Stimulated activated CD8-positive, alpha-beta memory T cell treated with anti-CD3 and anti-CD28 coated beads, Interleukin-7, amount 100 ng/mL, for 24 hours (primary cell): Measurements from ENCODE around the gene SLC45A1.
"Not testable (repeated sequence)": the region's sequence is repeated elsewhere in the genome, so short reads cannot be mapped to it uniquely, and the experiment has no call there.

ENCODE experiments used
- DNase-seq: peaks from one replicate; pipeline ENCODE4 v3.0.0-alpha.2; 2020; ENCODE audit warnings: low read depth

Gene SLC45A1

DNA sequence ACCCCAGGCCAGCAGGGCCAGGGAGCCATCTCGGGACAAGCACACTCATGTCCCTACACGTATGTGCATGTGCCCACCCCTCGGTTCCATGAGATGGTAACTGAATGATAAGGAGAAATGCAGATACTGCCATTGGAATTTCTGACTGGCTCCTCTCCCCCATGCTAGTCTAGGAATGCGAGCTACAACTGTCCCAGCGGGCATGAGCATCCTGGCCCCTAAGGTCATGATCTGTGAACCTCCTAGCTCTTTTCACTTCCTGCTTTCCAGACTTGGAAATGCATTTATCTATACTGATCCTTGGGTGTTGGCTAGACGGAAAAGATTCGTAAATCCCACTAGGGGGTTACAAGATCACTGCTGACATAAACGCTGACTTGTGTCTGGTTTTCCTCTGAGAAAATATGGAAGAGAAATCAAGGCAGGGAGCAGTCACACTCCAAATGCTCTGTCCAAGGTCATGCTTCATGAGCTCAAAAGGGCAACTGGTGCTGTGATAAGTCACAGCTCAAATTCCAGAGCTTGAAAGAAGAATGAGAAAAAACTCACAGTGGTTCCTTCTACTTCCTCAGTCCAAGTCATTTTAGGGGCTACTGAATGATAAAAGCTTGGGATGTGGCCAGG, 49.8 kb downstream of the SLC45A1 start:
- DNase-seq: no peak

DNA sequence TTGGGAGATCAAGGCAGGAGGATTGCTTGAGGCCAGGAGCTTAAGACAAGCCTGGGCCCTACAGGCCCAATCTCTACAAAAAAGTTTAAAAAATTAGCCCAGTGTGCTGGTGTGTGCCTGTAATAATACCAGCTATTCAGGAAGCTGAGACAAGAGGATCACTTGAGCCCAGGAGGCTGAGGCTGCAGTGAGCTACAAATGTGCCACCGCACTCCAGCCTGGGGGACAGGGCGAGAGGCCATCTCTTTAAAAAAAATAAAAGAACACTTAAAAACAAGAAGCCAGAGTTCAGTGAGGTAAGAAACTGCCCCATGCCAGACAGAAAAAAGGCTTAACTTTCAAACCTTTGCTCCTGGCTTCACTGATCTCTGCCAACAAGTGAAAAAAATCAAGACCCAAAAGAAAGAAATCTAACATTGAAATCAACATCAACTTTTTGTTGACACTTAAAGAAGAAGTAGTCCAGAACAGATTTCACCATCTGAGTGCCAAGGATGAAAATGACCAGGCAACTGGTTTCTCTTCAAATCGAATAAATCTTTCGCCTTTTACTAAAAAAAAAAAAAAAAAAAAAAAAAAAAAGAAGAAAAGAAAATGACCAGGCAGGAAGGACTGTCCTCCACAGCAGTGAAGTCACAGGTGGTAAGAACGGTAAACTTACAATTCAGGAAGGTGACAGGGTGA, 51.2 kb downstream of the SLC45A1 start:
- no peak for DNase-seq

DNA sequence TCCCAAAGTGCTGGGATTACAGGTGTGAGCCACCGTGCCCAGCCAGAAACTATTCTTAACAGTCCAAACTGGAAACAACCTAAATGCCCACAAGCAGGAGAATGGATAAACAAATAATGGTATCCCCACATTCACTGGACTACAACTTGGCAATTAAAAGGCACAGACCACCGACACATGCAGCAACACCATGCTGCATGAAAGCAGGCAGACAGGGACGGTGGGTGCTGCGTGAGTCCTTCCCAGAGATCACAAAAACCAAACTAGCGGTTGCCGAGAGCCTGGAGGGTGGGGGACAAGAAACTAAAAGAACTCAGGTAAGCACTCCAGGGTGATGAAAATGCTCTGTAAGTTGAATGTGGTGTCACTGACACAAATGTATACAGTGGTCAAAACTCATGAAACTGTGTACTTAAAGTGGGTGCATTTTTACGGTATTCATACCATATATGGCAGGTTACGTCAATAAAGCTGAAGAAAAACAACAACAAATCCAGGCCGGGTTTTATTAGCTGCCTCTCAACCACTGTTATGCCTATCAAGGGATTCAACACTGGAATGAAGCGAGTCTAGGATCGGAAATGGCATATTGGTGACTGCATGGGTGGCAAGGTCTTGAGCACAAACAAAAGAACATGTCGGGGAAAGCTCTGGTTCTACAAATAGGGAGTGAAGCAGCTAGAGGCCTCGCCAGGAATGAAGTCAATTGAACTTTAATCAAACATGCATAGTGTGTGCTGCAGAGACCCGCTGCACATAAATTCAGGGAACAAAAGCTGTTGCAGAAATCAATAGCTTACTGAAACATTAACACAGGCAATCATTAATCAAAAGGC, 52.4 kb downstream of the SLC45A1 start:
- DNase-seq: no peak

DNA sequence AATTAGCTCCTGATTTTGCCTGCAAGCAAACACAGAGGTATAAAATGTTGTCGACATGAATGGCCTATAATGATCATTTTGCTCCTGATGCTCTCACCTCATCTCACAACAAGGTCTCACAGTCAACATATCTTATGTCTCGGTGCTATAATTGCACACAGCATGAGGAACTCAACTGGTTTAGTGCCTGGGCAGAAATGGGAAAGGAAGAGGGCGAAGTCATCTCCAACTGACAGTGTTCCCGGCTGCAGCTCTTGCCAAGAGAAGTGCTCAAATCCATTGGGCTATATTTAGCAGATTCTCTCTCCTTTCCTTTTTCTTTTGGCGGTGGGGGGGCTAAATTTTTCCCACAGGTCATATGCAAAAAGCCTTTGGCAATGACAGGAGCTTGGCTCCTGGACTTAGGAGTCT, 53.0 kb downstream of the SLC45A1 start:
- no peak for DNase-seq

DNA sequence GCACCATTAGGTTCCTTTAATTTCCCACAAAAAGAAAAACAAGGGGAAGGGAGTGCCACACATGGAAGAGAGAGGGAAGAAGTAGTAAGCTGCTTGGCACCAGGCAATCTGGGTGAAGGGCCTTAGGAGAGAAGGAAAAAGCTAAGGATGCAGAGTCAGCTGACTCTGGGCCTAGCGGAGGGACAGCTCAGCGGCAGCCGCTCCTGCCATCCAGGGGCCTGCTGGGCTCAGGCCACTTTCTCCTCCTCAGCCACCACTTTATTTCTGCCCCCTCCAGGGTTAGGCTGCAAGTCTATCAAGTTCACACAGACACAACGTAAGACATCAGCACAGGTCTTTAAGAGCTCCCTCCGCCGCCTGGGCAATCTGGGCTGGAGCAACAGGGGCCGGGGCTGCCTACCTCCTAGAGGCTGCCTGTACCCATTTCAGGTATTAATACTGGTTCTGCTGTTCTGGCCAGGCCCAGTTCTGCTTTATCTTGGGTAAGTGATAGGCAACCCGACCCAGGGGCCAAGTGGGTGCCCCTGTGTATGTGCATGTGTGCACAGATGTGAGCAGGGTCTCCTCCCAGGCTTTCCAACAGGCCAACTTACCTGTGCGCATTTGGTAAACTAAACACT, 53.6 kb downstream of the SLC45A1 start:
- DNase-seq: no peak

DNA sequence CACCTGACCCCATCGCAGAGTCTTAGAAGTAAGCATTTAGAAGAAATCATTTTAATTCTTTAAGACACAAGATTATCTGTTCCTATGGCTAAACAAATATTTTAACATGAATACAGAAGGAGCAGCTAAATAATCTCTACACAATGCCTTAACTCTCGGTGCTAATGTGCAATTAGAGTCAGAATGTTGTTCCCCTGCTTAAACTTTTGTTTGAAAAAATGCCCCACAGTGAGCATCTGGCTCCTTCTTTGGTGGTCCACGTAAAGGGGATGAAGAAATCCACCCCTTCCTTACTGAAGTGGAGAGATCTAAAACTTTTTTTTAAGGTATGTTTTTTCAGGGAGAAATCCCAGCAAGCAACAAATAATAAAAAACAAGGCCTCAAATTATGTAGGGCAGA, 55.2 kb downstream of the SLC45A1 start:
- DNase-seq: no peak

DNA sequence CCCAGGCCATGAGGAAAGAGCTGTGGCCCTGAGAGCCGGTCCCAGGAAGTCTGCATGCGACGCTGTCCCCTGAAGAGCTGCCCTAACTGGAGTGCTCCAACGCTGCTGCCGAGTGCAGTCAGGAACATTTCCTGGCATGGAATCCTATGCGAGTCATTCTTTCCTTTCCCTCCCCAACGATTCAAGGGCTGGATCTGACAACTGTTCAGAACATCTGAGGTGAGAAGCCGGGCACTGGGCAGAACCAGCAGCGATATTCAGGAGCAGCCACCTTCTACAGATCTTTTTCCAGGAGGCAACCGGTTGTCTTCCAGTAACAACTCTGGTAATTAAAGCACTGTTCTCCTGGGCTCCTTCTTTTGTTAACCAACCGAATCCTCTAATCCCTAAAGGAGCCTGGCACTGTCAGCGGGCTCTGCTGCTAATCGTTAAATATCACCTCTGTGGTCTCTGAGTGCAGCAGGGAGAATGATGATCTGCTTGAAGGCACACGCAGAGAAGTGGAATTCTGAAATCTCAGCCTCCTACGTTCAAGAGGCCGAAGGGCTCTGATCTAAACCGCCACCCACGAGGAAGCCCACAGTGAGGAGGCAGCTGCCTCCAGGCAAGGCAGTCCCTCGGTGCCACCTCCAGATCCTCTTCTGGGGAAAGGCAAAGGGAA, 55.8 kb downstream of the SLC45A1 start:
- no peak for DNase-seq

DNA sequence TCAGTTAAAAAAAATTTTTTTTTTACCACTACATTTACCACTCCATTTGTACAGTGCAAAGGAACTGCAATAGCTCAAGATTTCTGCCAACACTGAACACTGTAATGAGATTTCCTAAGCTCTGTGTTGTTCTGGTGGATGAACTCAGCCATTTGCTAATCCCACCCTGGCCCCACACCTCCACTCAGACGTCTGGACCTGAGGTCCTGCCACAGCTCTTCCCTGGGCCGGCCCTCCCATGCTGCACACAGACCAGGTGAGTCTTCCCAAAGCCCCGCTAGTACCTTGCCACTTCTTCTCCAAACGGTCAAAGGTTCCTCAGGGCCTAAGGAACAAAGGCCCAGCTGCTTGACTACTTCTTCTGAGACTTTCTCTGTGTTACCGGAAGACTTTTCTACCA, 56.4 kb downstream of the SLC45A1 start:
- DNase-seq: no peak

DNA sequence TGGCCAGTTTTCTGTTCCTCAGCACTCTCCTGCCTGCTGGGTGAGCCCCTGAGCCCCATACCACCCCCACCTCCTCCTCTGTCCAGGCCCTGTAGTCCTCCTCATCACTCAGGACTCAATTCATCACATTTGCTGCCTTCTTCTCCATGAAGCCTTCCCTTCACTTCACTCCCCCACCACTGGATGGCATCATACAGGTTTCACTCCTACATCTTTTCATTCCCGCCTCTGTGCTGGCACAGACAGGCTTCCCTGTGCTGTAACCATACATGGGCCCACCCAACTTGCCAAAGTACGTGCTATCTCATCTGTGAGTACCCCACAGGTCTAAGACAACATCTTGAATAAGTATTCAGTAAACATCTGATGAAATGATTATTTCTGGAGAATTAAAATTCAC, 56.9 kb downstream of the SLC45A1 start:
- DNase-seq: no peak

DNA sequence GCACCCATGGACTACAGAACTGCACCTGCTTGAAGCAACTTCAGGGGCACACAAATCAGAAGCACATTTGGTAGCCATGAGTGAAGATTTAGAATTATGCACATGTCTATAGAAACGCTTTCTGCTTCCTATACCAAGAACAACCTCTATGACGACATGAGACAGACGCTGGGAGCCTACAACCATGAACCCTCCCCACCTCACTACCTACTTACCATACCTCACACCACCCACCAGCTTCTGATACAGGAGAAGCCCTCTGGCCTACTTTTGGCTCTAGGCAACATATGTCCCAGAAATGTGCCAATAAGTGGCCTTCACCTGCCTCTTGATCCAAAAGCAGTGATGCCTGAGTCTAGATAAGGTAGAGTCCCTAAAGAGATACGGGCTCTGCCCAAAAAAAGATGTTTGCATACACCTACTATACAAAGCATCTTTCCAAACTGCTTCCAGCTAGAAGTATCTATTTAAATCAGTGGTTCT, 58.5 kb downstream of the SLC45A1 start:
- no peak for DNase-seq

DNA sequence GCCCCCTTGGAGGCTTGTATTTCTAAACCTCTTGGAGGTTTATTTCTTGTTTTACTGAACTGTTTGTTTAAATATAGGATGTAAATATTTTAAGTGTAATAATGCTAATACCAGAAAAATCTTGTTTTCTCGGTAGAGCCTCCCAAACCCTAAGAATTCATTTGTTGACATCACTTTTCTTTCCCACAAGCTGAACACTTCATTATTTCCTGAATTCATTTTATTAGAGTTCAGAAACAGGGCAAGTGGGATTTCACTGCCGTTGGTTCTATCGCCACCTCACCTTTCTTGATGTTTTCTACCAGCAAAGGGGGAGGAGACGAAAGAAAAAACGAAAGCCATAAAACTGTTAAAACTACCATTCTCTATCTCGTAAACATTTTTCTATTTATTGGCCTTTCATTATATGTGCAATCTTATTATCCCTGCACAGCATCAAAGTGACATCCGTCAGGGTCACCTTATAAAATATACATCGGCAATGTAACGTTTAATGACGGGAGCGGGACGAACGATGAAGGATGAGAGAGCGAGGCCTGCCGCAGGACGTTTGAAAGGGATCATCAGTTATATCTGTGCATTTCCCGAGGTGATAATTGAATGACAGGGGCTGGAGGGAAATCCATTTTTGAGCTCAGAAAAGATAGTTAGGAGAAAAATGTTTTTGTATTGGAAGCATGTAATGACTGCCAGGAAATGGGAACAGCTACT, 59.5 kb downstream of the SLC45A1 start:
- no peak for DNase-seq

DNA sequence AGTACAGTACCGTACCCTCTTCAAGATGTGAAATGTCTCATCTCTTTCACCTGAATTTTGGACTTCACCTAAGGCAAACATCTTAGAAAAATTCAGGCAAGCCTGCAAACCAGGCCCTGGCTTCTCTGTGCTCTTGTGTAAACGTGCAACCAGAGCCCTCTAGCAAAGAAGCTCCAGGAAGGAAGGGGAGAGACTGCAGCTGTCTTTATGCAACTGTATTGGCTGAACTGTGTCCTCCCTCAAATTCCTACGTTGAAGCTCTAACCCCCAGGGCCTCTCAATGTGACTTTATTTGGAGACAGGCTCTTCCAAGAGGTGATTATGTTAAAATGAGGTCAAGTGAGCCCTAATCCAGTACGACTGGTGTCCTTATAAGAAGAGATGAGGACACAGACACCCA, 60.3 kb downstream of the SLC45A1 start:
- no peak for DNase-seq

DNA sequence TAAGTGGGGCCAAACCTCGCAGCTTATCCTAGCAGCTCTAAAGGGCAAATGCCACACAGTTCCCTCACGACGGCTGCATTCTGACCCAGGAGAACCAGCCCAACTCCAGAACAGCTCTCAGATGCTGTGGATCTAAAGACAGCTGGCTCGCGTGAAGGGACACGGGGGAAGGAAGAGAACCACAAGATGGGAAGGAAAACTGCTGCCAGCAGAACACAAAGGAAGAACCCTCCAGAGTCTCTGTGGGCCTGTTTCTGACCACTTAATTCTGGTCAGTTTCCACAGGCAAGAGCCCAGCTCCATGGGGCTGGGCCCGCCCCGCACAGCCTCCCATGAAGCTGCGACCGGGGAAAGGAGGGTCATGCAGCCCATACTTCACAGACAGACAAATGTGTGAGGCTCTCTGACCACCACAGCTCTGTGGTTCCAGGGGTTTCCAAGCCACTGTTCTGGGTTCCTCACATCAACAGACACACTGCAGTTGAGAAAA, 61.1 kb downstream of the SLC45A1 start:
- DNase-seq: no peak

DNA sequence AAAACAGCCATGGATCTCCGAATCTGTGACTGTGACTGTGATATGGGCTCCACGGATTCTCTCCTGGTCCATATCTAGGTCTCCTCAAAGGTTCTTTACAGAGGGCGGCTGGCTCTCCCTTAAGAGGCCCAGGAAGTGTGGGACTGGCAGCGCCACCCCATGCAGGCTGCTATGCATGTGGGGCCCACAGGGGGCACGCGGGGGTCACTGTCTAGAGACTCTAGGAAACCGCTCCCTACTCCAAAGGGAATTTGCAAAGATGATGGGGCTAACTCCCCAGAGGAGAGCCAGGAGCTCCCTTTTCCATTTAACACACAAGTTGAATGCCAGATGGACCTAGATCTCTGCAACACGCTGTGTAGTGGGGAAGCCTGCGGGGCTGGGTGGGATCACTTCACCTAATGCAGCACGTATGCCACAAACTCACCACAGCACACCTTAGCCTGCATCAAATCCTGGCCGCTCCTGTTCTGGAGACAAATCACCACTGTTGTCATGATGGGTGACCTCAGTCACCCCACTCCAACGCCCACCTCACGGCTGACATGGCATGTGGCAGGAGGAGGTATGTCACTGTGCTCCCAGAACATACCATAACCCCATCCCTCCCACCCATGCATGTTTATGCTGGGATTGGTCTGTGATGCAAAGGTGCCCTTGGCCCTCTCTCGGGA, 61.7 kb downstream of the SLC45A1 start:
- no peak for DNase-seq

DNA sequence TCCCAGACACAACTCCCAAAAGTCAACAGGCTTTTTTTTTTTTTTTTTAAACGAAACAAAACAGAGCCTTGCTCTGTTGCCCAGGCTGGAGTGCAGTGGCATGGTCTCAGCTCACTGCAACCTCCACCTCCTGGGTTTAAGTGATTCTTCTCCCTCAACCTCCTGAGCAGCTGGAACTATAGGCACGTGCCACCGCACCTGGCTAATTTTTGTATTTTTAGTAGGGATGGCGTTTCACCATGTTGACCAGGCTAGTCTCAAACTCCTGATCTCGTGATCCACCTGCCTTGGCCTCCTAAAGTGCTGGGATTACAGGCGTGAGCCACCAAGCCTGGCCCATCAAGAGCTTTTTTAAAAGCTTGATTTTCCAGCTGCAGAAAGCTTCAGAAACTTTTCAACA, 62.4 kb downstream of the SLC45A1 start:
- not testable (repeated sequence) for DNase-seq

DNA sequence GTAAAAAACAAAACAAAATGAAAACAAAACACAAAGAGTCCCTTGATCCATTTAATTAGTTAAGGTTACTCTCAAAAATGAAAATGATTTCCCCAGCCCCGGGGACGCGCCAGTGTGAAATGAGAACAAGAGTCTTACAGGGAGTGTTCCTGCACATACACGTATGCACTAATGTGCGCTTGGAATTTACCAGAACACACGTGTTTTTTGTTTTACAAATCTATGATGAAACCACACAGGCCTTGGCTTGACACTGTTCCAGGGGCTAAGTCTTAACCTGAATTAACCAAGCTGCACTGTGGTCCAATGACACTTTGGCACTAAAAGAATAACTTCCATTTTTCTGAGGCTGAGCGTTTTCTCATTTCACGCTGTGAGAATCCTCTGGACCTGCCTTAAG, 63.7 kb downstream of the SLC45A1 start:
- no peak for DNase-seq

DNA sequence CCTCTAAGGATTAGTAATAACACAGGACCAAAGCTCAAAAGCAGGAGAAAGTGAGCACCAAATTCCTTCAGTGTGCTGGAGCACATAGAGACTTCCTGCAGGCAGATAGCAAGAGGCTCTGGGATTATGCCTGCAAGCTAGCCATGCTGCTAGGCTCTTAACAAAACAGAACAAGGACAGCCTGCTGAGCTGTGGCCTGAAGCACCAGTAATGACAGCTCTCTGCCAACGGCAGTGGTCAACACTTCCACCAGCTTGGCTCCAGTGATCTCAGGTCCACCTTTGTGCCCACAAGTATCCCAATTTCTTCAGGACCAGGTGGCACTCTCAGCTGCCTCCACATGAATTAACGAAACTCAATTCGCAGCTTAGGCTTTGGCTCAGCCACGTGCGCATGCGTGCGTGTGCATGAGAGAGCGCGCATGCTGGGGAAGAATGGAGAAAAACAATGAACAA, 64.2 kb downstream of the SLC45A1 start:
- DNase-seq: no peak

DNA sequence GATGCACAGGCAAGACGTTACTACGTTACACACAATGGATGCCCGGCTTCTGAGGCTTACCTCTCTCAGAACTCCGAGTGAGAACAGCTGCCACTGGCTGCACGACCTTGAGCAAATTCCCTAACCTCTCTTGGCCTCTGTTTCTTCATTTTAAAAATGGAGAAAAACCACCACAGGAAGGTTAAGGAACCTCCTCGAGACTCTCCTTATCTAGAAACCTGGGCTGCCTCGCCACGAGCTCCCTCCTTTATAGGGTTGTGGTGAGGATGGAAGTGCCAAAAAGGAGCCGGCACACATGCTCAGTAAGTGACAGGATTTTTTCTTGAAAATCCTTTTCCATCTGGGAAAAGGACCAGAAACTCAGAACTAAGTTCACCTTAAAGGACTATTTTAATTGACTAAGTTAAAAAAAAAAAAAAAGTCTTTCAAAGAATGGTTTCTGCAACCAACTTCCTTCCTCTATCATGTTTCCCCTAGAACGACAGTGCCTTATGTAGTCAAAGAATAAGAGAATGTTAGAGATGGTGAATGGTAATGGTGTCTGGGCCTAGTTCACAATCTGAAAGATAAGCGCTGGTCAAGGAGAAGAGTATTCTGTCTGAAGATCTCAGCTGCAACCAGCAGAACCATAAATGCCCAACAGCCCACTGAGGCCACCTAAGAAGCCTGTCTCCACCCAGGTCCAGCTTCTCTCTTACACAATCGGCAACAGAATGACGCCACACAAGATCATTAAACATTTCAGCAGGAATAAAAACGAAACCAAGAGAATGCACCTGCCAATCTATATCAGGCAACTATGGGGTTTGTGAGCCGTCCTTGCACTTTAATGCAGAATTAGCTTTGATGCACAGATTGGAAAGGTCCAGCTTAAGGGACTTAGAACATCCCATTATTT, 64.9 kb downstream of the SLC45A1 start:
- no peak for DNase-seq

DNA sequence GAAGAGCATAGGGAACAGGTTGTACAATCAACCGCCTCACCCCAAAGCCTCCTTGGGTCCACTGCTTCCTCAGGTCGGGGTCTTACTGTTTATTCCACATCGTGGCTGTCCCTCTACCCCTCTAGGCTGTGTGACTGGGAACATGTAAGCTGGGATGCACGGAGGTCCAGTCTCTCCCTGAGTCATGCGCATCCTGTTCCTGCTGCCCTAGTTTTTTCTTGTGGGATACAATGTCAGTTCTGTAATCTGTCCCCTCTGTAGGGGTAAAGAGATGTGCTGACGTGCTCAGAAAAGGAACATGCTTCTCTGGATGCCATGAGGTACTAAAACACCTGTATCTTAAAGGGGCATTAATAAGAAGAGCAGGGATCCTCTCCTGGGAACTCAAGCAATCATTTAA, 66.2 kb downstream of the SLC45A1 start:
- DNase-seq: no peak

DNA sequence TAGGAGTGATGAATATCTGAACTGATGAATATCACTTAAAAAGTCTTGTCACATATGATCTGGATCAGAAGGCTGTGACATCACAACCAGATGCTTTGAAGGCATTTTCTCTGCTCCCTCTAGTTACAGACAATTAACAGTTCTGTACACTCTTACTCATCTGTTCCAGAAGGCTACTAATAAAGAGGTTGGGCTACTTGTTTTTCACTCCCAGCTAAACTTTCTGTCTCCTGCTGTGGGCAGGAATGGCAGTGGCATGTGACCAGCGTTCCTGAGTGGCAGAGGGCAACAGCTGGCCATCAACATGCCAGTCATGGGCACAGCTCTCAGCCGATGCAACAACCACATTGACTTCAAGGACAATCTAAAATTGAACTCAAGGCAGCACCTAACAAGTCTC, 66.7 kb downstream of the SLC45A1 start:
- DNase-seq: no peak
